HTERT RPE-1 (cell line): Measurements from ENCODE around the gene PLPPR3.

Source experiments
- in situ Hi-C: fragments of 300-500 bp; cut with MboI; formaldehyde crosslinking; loops from 4 replicates; pipeline ENCODE4 v1.14.3; 2020; ENCODE audit warnings: low sequenced_read_pairs

The PLPPR3 gene

DNA sequence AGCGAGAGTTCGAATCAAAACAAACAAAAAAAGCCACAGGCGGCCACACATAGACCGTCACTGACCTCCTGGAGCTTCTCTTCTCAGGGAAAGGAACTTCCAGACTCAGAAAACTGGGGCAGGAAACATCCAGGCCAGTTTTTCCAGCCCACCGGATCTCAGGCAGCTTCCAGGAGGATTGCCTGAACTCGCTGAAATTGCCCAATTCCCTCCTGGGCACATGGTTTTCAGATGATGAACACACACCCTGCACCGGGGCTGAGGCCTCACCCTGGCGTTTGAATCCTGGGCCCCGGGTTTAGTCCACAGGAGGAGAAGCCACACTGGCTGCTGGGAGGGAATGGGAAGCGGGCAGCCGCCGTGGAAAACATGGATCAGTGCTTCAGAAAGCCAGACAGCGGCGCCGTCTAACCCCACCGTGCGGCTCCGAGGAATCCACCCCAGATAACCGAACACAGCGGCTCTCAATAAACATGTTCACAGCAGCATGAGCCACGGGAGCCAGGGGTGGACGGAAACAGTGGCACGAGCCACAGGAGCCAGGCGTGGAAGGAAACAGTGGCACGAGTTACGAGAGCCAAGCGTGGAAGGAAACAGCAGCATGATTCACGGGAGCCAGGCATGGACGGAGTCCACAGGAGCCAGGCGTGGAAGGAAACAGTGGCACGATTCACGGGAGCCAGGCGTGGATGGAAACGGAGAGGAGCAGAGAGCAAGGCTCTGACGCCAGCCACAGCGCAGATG lies 42.7 kb downstream of the PLPPR3 start:
- in situ Hi-C loops, result no loop called here

DNA sequence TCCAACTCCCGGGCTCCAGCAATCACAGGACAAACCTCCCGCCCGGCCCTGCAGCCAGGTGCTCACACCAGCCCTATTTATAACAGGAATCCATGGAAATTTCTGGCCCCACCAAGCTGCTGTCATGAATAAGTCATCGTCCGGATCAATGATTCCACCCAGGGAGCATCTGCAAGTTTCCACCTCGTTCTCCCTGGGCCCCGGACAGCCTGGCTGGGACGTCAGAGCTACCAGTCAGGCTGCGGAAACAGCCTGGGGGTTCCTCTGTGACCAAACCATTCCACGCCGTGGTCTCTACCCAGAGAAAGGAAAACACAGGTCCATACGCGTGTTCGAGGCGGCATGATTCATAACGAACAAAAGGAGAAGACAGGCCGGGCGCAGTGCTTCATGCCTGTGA lies 45.2 kb downstream of the PLPPR3 start:
- in situ Hi-C loops, result no loop called here

- in situ Hi-C loops, result no loop called here
Observed at GRCh38 chr19:772730-773436, 48.9 kb downstream of the PLPPR3 start.

- in situ Hi-C loops, result no loop called here
Observed at GRCh38 chr19:772063-772462, 49.7 kb downstream of the PLPPR3 start.

DNA sequence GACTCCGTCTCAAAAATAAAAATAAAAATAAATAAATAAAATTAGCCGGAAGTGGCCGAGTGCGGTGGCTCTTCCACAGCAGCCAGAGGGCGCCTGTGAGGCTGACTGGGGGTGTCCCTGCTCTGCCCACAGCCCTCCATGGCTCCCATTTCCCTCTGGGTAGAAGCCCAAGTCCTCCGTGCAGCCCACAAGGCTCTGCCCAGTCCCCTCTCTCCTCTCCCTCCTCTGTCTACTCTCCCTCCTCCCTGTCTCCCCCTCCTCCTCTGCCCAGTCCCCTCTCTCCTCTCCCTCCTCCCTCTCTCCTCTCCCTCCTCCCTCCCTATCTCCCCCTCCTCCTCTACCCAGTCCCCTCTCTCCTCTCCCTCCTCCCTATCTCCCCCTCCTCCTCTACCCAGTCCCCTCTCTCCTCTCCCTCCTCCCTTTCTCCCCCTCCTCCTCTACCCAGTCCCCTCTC lies 50.4 kb downstream of the PLPPR3 start:
- in situ Hi-C loops, result no loop called here

DNA sequence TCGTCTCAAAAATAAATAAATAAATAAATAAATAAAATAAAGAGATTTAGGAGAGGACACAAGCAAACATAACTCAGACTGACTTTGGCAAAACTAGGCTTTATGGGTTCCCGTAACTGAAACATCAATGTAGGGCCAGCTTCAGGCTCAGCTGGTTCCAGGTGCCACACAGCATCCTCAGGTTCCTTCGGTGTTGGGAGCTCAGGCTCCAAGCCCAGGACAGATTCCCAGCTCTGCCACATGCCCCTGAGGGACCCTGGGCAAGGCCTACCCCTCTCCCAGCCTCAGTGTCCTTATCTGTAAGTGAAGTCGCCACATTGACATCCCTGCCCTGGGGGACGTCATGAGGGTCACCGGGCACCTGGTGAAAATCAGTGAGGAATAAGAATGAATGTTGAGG lies 52.1 kb downstream of the PLPPR3 start:
- in situ Hi-C loops, result no loop called here

DNA sequence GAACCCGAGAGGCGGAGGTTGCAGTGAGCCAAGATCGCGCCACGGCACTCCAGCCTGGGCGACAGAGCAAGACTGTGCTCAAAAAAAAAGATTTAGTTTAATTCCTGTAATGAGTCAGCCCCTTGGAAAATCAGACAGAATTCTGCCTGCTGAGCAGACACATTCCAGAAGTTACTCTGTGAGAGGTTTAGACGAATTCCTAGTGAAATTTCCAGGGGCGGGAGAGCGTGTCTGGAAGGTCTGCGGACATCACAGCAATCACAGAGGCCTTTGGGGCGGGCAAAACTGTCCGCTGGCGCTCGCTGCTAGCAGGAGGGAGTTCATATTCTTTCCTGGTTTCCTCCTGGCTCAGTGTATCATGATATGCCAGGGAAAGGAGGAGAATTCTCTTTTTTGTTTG lies 53.3 kb downstream of the PLPPR3 start:
- in situ Hi-C loops, result no loop called here

GRCh38 chr19:765179-765738 lies 56.5 kb downstream of the PLPPR3 start:
- in situ Hi-C loops, result no loop called here

DNA sequence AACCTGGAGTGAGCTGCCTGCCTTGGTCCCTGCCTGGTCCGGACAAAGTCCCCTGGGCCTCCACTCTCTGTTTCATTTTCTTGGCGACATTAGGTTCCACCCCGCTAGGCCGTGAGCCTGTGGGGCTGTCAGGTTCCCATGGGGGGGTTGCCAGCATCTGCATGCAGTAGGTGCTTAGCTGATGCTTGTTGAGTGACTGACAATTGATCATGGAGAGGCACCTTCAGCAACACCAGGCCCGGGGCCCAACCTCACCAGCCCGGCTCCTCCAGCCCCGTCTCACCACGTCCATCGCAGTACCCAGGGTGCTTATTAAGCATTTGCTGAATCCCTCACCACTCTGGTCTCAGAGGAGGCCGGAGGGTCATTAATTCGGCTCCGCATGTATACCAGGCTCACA lies 57.5 kb downstream of the PLPPR3 start:
- in situ Hi-C loops, result no loop called here

GRCh38 chr19:763869-764268 lies 57.9 kb downstream of the PLPPR3 start:
- in situ Hi-C loops, result no loop called here

DNA sequence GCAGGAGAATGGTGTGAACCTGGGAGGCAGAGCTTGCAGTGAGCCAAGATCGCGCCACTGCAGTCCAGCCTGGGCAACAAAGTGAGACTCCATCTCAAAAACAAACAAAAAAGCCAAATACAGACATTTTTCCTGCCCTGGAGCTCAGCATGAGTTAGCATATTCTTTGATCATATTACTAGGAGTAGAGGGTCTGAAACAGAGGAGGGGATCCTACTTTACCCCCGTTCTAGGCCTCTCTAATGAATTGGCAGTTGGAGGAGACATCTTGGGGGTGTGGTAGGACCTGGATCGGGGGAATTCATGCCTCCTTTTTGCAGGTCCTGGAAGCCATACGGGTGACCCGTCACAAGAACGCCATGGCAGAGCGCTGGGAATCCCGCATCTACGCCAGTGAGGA lies 58.6 kb downstream of the PLPPR3 start:
- in situ Hi-C loops, result no loop called here
